ENCODE measurements around the gene CANT1. TPM values are rescaled to one million over a fixed set of nuclear protein-coding genes. Genes with fewer than 3 reads are reported as not detected.

The CANT1 gene
- total RNA-seq, 1 experiment from 2014 or later = 33.0 TPM

DNA sequence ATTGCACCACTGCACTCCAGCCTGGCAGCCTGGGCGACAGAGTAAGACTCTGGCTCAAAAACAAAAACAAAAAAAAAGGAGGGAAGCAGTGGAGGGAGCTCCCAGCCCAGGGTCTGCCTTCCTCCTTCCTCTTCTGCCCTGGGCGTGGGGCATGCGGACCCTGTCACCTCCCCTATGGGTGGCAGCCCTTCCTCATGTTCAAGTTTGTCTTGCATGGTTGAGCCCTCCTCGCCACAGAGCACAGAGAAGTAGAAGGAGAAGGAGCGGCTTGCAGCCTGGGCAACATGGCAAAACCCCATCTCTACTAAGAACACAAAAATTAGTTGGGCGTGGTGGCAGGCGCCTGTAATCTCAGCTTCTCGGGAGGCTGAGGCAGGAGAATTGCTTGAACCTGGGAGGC lies 62.9 kb downstream of the CANT1 start:
- Histone ChIP-seq H3K4ac (ENCODE audit: low read depth, low read length) (no peak overlapping the region), H3K79me2 (ENCODE audit: insufficient read depth, low read length) (no peaks in the 10 kb centered on the region), H2BK20ac (ENCODE audit: low read depth, low read length, poor library complexity, severe bottlenecking) (no peak overlapping the region), H3K27ac (ENCODE audit: insufficient read length, low read depth, low read length) (no peak overlapping the region), H2BK120ac (ENCODE audit: low read depth, low read length, poor library complexity, severe bottlenecking) (no peak overlapping the region), H2BK5ac (ENCODE audit: insufficient read length, low read length) (no peak overlapping the region), H3K27me3 (ENCODE audit: insufficient read depth, low read length) (no peaks in the 10 kb centered on the region), H3K18ac (ENCODE audit: insufficient read length, low read depth, low read length) (no peak overlapping the region), H3K23me2 (ENCODE audit: insufficient read length, low read depth, low read length, poor library complexity, severe bottlenecking) (no peaks in the 10 kb centered on the region), H2AFZ (ENCODE audit: low read length) (no peak overlapping the region), H3K4me1 (ENCODE audit: insufficient read depth, low read length) (no peaks in the 10 kb centered on the region), H4K91ac (ENCODE audit: insufficient read length, low read depth, low read length) (no peak overlapping the region), H3K9me3 (ENCODE audit: control insufficient read depth, low read depth, low read length) (peaks cover 10% of the 10 kb centered on the region), H2BK15ac (ENCODE audit: low read depth, low read length) (no peak overlapping the region), H3K79me1 (ENCODE audit: insufficient read depth, low read depth, low read length, poor library complexity, severe bottlenecking) (no peaks in the 10 kb centered on the region), H4K5ac (ENCODE audit: insufficient read length, low read depth, low read length) (no peak overlapping the region), H3K56ac (ENCODE audit: insufficient read length, low read depth, low read length) (no peak overlapping the region), H2BK12ac (ENCODE audit: insufficient read length, low read depth, low read length) (no peak overlapping the region), H3K9ac (ENCODE audit: extremely low read depth, insufficient read length, low read length) (no peak overlapping the region), H4K20me1 (ENCODE audit: control insufficient read depth, insufficient read depth, insufficient read length) (no peaks in the 10 kb centered on the region), H3K14ac (ENCODE audit: insufficient read depth, low read length) (no peak overlapping the region), H3K23ac (ENCODE audit: insufficient read length, low read depth, low read length) (no peak overlapping the region), H3T11ph (ENCODE audit: low read length) (no peak overlapping the region), H3K4me2 (ENCODE audit: insufficient read depth, insufficient read length, low read length) (no peak overlapping the region), H2AK5ac (ENCODE audit: insufficient read length, low read length) (no peak overlapping the region), H4K8ac (replicated peaks; ENCODE audit: insufficient read length, low read depth, low read length) (no peak overlapping the region)
- TF ChIP-seq, protein P1, sequence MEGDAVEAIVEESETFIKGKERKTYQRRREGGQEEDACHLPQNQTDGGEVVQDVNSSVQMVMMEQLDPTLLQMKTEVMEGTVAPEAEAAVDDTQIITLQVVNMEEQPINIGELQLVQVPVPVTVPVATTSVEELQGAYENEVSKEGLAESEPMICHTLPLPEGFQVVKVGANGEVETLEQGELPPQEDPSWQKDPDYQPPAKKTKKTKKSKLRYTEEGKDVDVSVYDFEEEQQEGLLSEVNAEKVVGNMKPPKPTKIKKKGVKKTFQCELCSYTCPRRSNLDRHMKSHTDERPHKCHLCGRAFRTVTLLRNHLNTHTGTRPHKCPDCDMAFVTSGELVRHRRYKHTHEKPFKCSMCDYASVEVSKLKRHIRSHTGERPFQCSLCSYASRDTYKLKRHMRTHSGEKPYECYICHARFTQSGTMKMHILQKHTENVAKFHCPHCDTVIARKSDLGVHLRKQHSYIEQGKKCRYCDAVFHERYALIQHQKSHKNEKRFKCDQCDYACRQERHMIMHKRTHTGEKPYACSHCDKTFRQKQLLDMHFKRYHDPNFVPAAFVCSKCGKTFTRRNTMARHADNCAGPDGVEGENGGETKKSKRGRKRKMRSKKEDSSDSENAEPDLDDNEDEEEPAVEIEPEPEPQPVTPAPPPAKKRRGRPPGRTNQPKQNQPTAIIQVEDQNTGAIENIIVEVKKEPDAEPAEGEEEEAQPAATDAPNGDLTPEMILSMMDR (conservative IDR thresholded peaks at IDR 0.05) = no peak
- no peak for DNase-seq
- Mint-ChIP-seq H3K36me3 (ENCODE audit: insufficient read depth in 1 of 3, low read depth in 3 of 3) (peaks cover 4 to 17% (median 7%) of the 10 kb centered on the region in 3 experiments; a peak in 6 of 7 replicates), H3K27ac (no peak overlapping the region), H3K4me1 (peaks cover 0 to 6% of the 10 kb centered on the region in 2 experiments; a peak in 2 of 4 replicates), H3K4me3 (no peak overlapping the region), H3K27me3 (ENCODE audit: low read depth) (peaks cover 22% of the 10 kb centered on the region), H3K9me3 (peaks cover 17 to 20% of the 10 kb centered on the region in 2 experiments)
- no CpG with 5 or more reads among the region's 8 CpGs for WGBS (ENCODE audit: extremely low coverage, insufficient read length, low lambda C conversion rate)
